ENCODE data around the gene ANKRD13B.

The ANKRD13B gene

GRCh38 chr17:29589524-29590410, 3.2 kb upstream of the ANKRD13B start, which contains the start of gene GIT1:
Gene GIT1 (minus strand): TSS chr17:29589648. CDS start chr17:29589378, 270 bp downstream.
- TF ChIP-seq REST (IDR thresholded peaks at IDR 0.05; ENCODE audit: low read depth) (no peak), TCF12 (IDR thresholded peaks at IDR 0.05; ENCODE audit: low read depth) (0 out of 2 replicates have a peak, but pooled peaks have one; percentile 7), FOXM1 (IDR thresholded peaks at IDR 0.05; ENCODE audit: borderline replicate concordance, low read depth) (no peak), ZBTB7A (IDR thresholded peaks at IDR 0.05; ENCODE audit: low read depth) (peak; percentile 10; the same call in 1 of the 2 replicates), CEBPB (IDR thresholded peaks at IDR 0.05) (no peak), MAX (IDR thresholded peaks at IDR 0.05) (peak; percentile 16; the same call in 1 of the 2 replicates), YY1 (IDR thresholded peaks at IDR 0.05; ENCODE audit: low read depth) (peak; percentile 5; the same call in 1 of the 2 replicates), CREB1 (IDR thresholded peaks at IDR 0.05; ENCODE audit: low read depth) (no peak), EP300 (IDR thresholded peaks at IDR 0.05; ENCODE audit: borderline replicate concordance) (no peak), TAF1 (IDR thresholded peaks at IDR 0.05; ENCODE audit: low read depth) (peak; percentile 26; the same call in 1 of the 2 replicates), NFIC (IDR thresholded peaks at IDR 0.05) (no peak), RAD21 (IDR thresholded peaks at IDR 0.05; ENCODE audit: low read depth) (no peak)

GRCh38 chr17:29590411-29591145, 2.4 kb upstream of the ANKRD13B start:
- no peak for TF ChIP-seq EP300 (IDR thresholded peaks at IDR 0.05; ENCODE audit: borderline replicate concordance)
- 0 out of 2 replicates have a peak, but pooled peaks have one; percentile 2 for TF ChIP-seq ZBTB7A (IDR thresholded peaks at IDR 0.05; ENCODE audit: low read depth)

- TF ChIP-seq USF1 (IDR thresholded peaks at IDR 0.05) (0 out of 2 replicates have a peak, but pooled peaks have one; percentile 29), NFIC (IDR thresholded peaks at IDR 0.05) (no peak), MAX (IDR thresholded peaks at IDR 0.05) (peak; percentile 67)
These were observed 1.7 kb upstream of the ANKRD13B start for GRCh38 chr17:29591146-29591736.

GRCh38 chr17:29591737-29592608, 959 bp upstream of the ANKRD13B start:
- TF ChIP-seq MAX (IDR thresholded peaks at IDR 0.05) (peak; percentile 57), NFIC (IDR thresholded peaks at IDR 0.05) (peak; percentile 24; the same call in 1 of the 2 replicates), ZBTB7A (IDR thresholded peaks at IDR 0.05; ENCODE audit: low read depth) (peak; percentile 98), FOXM1 (IDR thresholded peaks at IDR 0.05; ENCODE audit: borderline replicate concordance, low read depth) (no peak), RAD21 (IDR thresholded peaks at IDR 0.05; ENCODE audit: low read depth) (peak; percentile 84), CEBPB (IDR thresholded peaks at IDR 0.05) (no peak), EP300 (IDR thresholded peaks at IDR 0.05; ENCODE audit: borderline replicate concordance) (no peak), TCF12 (IDR thresholded peaks at IDR 0.05; ENCODE audit: low read depth) (peak; percentile 66; the same call in 1 of the 2 replicates), TAF1 (IDR thresholded peaks at IDR 0.05; ENCODE audit: low read depth) (no peak)

GRCh38 chr17:29593591-29594518, 923 bp downstream of the ANKRD13B start:
- no peak for TF ChIP-seq TEAD4 (IDR thresholded peaks at IDR 0.05)
- TF ChIP-seq EGR1 (IDR thresholded peaks at IDR 0.05), result no peak
- peak; percentile 44 for TF ChIP-seq RAD21 (IDR thresholded peaks at IDR 0.05; ENCODE audit: low read depth)
- no peak for TF ChIP-seq CREB1 (IDR thresholded peaks at IDR 0.05; ENCODE audit: low read depth)
- peak; percentile 92 for TF ChIP-seq ZBTB7A (IDR thresholded peaks at IDR 0.05; ENCODE audit: low read depth)
- TF ChIP-seq REST (IDR thresholded peaks at IDR 0.05; ENCODE audit: low read depth), result peak; percentile 92
- no peak for TF ChIP-seq USF1 (IDR thresholded peaks at IDR 0.05)
- peak; percentile 43 for TF ChIP-seq MAX (IDR thresholded peaks at IDR 0.05)
- no peak for TF ChIP-seq TCF12 (IDR thresholded peaks at IDR 0.05; ENCODE audit: low read depth)
- TF ChIP-seq TAF1 (IDR thresholded peaks at IDR 0.05; ENCODE audit: low read depth), result no peak
- TF ChIP-seq YY1 (IDR thresholded peaks at IDR 0.05; ENCODE audit: low read depth), result no peak
- TF ChIP-seq FOXM1 (IDR thresholded peaks at IDR 0.05; ENCODE audit: borderline replicate concordance, low read depth), result no peak

Data from Ishikawa (cell line).